Caco-2 (cell line): ENCODE data around the gene ZNF341. TPM values are rescaled to one million over a fixed set of nuclear protein-coding genes. Genes with fewer than 3 reads are reported as not detected.

Experiments
- BruUV-seq: library from RNA; stranded (reverse); fragments of 400-500 nt; replicated peaks from 2 replicates; lab custom pipeline; 2021; lab: Mats Ljungman, UMichigan
- CTCF ChIA-PET: fragments of 300-600 bp; sonication (Branson Sonifier 250); formaldehyde crosslinking; loops from one replicate; lab custom pipeline; 2022; ENCODE audit warnings: antibody characterized with exemption; lab: Charles Lee
- POLR2A ChIA-PET: fragments of 300-600 bp; sonication (Branson Sonifier 250); formaldehyde crosslinking; loops from one replicate; lab custom pipeline; 2022; ENCODE audit warnings: antibody characterized with exemption; lab: Charles Lee
- DNase-seq, 2 experiments: peaks; one replicate each; pipeline versions ENCODE4 v3.0.0 to v3.0.0-alpha.2; 2020 to 2022
- H3K27me3 ChIP-seq: replicated peaks from 2 replicates; pipeline ENCODE4 v1.6.0; 2011; ENCODE audit warnings: low read length; ENCODE audit not compliant: control insufficient read depth, insufficient read depth
- H3K36me3 ChIP-seq: 2 replicates; pipeline ENCODE4 v1.5.1; 2011; ENCODE audit warnings: low read length; ENCODE audit not compliant: control insufficient read depth, insufficient read depth
- H3K4me1 ChIP-seq: fragments of 250-450 bp; sonication (Bioruptor Pico); 2 replicates; pipeline ENCODE4 v1.5.1; 2020; ENCODE audit warnings: mild to moderate bottlenecking
- H3K4me3 ChIP-seq: 2 replicates; pipeline ENCODE4 v1.5.1; 2011; ENCODE audit warnings: low read depth, mild to moderate bottlenecking, control low read depth, low read length
- H3K9me3 ChIP-seq: fragments of 250-450 bp; sonication (Bioruptor Pico); 2 replicates; pipeline ENCODE4 v1.5.1; 2020; ENCODE audit warnings: mild to moderate bottlenecking, moderate library complexity
- H3K27ac Mint-ChIP-seq: one replicate; pipeline ENCODE4 v1.8.0; 2022; ENCODE audit warnings: mixed read lengths; ENCODE audit not compliant: unreplicated experiment
- H3K27me3 Mint-ChIP-seq: one replicate; pipeline ENCODE4 v1.8.0; 2022; ENCODE audit warnings: mixed read lengths; ENCODE audit not compliant: insufficient read depth, unreplicated experiment
- H3K36me3 Mint-ChIP-seq: one replicate; pipeline ENCODE4 v1.8.0; 2022; ENCODE audit warnings: mild to moderate bottlenecking, mixed read lengths; ENCODE audit not compliant: insufficient read depth, unreplicated experiment
- H3K4me1 Mint-ChIP-seq: one replicate; pipeline ENCODE4 v1.8.0; 2022; ENCODE audit warnings: low read depth, mixed read lengths; ENCODE audit not compliant: unreplicated experiment
- H3K4me3 Mint-ChIP-seq: one replicate; pipeline ENCODE4 v1.8.0; 2022; ENCODE audit warnings: mild to moderate bottlenecking, moderate library complexity, mixed read lengths; ENCODE audit not compliant: unreplicated experiment
- H3K9me3 Mint-ChIP-seq: one replicate; pipeline ENCODE4 v1.8.0; 2022; ENCODE audit warnings: mixed read lengths; ENCODE audit not compliant: unreplicated experiment
- intact Hi-C: fragments of 100-400 bp; cut with micrococcal nuclease; formaldehyde crosslinking; loops from one replicate; pipeline ENCODE4 v1.10.0; 2022; ENCODE audit not compliant: unreplicated experiment
- total RNA-seq: library from RNA; stranded (reverse); gene quantifications from 2 replicates; pipeline ENCODE4 v1.2.3, GENCODE V29; 2022
- TF ChIP-seq, protein P1 (sequence below), 2 experiments: fragments of 200-600 bp in 1 of 2; IDR thresholded peaks; 1 replicate in 1 of 2; 2 replicates in 1 of 2; pipeline versions ENCODE4 v1.5.1 to v1.8.0; 2011 to 2022; ENCODE audit warnings: antibody characterized with exemption in 1 of 2, control low read depth in 1 of 2, inconsistent platforms in 1 of 2, low read depth in 1 of 2, low read length in 1 of 2, mild to moderate bottlenecking in 1 of 2, moderate library complexity in 1 of 2; ENCODE audit not compliant: insufficient read depth in 1 of 2, severe bottlenecking in 1 of 2, unreplicated experiment in 1 of 2

The ZNF341 gene
- total RNA-seq, 1 experiment from 2014 or later, result 2.9 TPM

DNA sequence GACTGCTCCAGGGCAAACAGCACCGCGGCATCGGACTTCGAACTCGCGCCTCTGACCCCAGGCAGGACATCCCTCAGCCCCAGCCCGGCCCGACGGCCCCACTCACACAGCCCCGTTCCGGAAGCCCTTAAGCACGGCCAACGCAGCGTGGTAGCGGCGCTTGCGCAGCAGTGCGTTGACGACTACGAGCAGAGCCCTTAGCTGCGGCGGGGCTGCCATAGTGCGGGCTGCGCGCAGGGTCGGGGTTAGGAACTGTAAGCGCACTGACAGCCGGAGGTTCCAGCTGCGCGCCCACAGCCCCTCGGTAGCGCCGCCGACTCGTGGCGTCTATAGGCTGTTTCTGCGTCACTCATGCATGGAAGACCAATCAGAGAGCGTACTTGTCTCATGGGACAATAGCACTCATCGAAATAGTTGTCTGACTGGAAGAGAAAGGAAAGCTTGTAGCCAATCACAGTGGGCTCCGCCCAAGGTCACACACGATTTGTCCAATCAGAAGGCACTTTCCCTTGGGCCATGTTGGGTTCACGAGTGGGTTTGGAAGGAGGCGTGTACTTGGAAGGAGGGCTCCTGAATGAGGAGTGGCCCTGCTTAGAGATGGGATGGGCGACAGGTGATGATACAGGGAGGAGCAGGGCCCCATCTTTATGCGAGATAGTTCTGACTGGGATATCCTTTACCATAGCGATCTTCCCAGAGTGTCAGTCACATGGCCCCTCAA, 11.6 kb upstream of the ZNF341 start, which contains the start of gene PXMP4:
TSS of gene PXMP4 (minus strand) at position 322 of the 721 bp plus-strand sequence. CDS start at position 219, 103 bp downstream.
- H3K27ac Mint-ChIP-seq, result peak within 1 kb of the TSS; percentile 33
- peak within 1 kb of the TSS; percentile 71 for H3K4me3 Mint-ChIP-seq
- BruUV-seq, result no TSS peak
- no peaks in the 10 kb centered on the region for H3K36me3 ChIP-seq
- H3K27me3 Mint-ChIP-seq, result no peaks in the 10 kb centered on the region
- TF ChIP-seq, protein P1, sequence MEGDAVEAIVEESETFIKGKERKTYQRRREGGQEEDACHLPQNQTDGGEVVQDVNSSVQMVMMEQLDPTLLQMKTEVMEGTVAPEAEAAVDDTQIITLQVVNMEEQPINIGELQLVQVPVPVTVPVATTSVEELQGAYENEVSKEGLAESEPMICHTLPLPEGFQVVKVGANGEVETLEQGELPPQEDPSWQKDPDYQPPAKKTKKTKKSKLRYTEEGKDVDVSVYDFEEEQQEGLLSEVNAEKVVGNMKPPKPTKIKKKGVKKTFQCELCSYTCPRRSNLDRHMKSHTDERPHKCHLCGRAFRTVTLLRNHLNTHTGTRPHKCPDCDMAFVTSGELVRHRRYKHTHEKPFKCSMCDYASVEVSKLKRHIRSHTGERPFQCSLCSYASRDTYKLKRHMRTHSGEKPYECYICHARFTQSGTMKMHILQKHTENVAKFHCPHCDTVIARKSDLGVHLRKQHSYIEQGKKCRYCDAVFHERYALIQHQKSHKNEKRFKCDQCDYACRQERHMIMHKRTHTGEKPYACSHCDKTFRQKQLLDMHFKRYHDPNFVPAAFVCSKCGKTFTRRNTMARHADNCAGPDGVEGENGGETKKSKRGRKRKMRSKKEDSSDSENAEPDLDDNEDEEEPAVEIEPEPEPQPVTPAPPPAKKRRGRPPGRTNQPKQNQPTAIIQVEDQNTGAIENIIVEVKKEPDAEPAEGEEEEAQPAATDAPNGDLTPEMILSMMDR (IDR thresholded peaks at IDR 0.05; ENCODE audit: insufficient read depth in 1 of 2, low read depth in 1 of 2, low read length in 1 of 2, severe bottlenecking in 1 of 2, unreplicated experiment in 1 of 2), result no peak
- peaks cover 22% of the 10 kb centered on the region for H3K4me1 ChIP-seq
- H3K4me1 Mint-ChIP-seq, result no peaks in the 10 kb centered on the region
- no peaks in the 10 kb centered on the region for H3K27me3 ChIP-seq
- no peaks in the 10 kb centered on the region for H3K9me3 ChIP-seq
- peaks cover 10% of the 10 kb centered on the region for H3K36me3 Mint-ChIP-seq
- intact Hi-C loops, result loop anchor here (1.0 to 5.0 kb wide), 5 partner anchors 11 to 392 kb away; partner anchors contain the start of genes ACTL10, E2F1, EIF2S2 and NECAB3
- peak within 1 kb of the TSS; percentile 65 for H3K4me3 ChIP-seq
- H3K9me3 Mint-ChIP-seq, result no peaks in the 10 kb centered on the region
- POLR2A ChIA-PET, result interaction anchor here (0.6 to 2.1 kb wide), 20 partner anchors 12 to 392 kb away, joined by 3 to 19 read pairs (median 3); partner anchors contain the start of genes ACTL10, EIF2S2, SNTA1 and ZNF341
- CTCF ChIA-PET, result interaction anchor here (0.5 to 1.9 kb wide), 10 partner anchors 8 to 1168 kb away, joined by 3 to 39 read pairs (median 4); partner anchors contain the start of genes ACTL10, RALY and ZNF341
- DNase-seq, result peak; percentile 99 to 100

GRCh38 chr20:33721391-33722140, 10.2 kb upstream of the ZNF341 start:
- ChIA-PET CTCF (interaction anchor here (0.6 to 0.8 kb wide), 2 partner anchors 54 to 325 kb away, joined by 3 to 8 read pairs; no protein-coding TSS in a partner anchor), POLR2A (interaction anchor here (0.6 kb wide), 1 partner anchor 13 kb away, joined by 3 read pairs; no protein-coding TSS in a partner anchor)
- Mint-ChIP-seq H3K4me3 (peak overlapping the region; percentile 71), H3K36me3 (peaks cover 10% of the 10 kb centered on the region), H3K9me3 (no peaks in the 10 kb centered on the region), H3K4me1 (no peaks in the 10 kb centered on the region), H3K27ac (no peak overlapping the region), H3K27me3 (no peaks in the 10 kb centered on the region)
- DNase-seq, result no peak
- no TSS peak for BruUV-seq
- no peak overlapping the region for H3K4me3 ChIP-seq
- H3K36me3 ChIP-seq, result no peaks in the 10 kb centered on the region
- intact Hi-C loops, result loop anchor here (5.0 kb wide), 1 partner anchor 391 kb away; the partner anchor contains the start of gene EIF2S2
- TF ChIP-seq, protein P1 (IDR thresholded peaks at IDR 0.05; ENCODE audit: insufficient read depth in 1 of 2, low read depth in 1 of 2, low read length in 1 of 2, severe bottlenecking in 1 of 2, unreplicated experiment in 1 of 2), result no peak
- no peaks in the 10 kb centered on the region for H3K9me3 ChIP-seq
- H3K4me1 ChIP-seq, result peaks cover 22% of the 10 kb centered on the region
- H3K27me3 ChIP-seq, result no peaks in the 10 kb centered on the region
